ENCODE data around the gene CHMP1A.

- TF ChIP-seq CTCF (conservative IDR thresholded peaks at IDR 0.05; ENCODE audit: low read depth, low read length) = no peak
- no peak for TF ChIP-seq EZH2phosphoT487 (IDR thresholded peaks at IDR 0.05; ENCODE audit: borderline replicate concordance, low read length)
These were observed 37.8 kb upstream of the CHMP1A start for GRCh38 chr16:89695086-89695874.

All from PC-3 (cell line).